Progenitor cell of endocrine pancreas (in vitro differentiated cells): ENCODE measurements around the gene CD3G. TPM values are rescaled to one million over a fixed set of nuclear protein-coding genes. Genes with fewer than 3 reads are reported as not detected.
A peak's percentile ranks its signal among the peaks of the same experiment; 100 is the strongest.

ENCODE experiments used
- DNase-seq: peaks from one replicate; pipeline ENCODE4 v3.0.0; 2021; ENCODE audit warnings: low spot score; ENCODE audit not compliant: unreplicated experiment
- H3K27ac Mint-ChIP-seq: 2 replicates; pipeline ENCODE4 v1.8.0; 2021; ENCODE audit warnings: mild to moderate bottlenecking, moderate library complexity, mixed read lengths
- H3K27me3 Mint-ChIP-seq: 2 replicates; pipeline ENCODE4 v1.8.0; 2021; ENCODE audit warnings: mixed read lengths
- H3K36me3 Mint-ChIP-seq: 2 replicates; pipeline ENCODE4 v1.8.0; 2022; ENCODE audit warnings: mixed read lengths; ENCODE audit not compliant: insufficient read depth
- H3K4me1 Mint-ChIP-seq: 2 replicates; pipeline ENCODE4 v1.8.0; 2021; ENCODE audit warnings: low read depth, mixed read lengths
- H3K4me3 Mint-ChIP-seq: 2 replicates; pipeline ENCODE4 v1.8.0; 2021; ENCODE audit warnings: low read depth, mild to moderate bottlenecking, moderate library complexity, mixed read lengths
- H3K9me3 Mint-ChIP-seq: 2 replicates; pipeline ENCODE4 v1.8.0; 2021; ENCODE audit warnings: low read depth, mixed read lengths
- CTCF ChIP-seq: fragments of 200-600 bp; sonication (generic); IDR thresholded peaks from one replicate; pipeline ENCODE4 v1.5.0; 2021; ENCODE audit warnings: antibody characterized with exemption, mild to moderate bottlenecking; ENCODE audit not compliant: unreplicated experiment
- total RNA-seq: library from RNA; stranded (reverse); gene quantifications from 2 replicates; pipeline ENCODE4 v1.2.1, GENCODE V29; 2021

Gene CD3G
- total RNA-seq, 1 donor from 2014 or later = not detected

GRCh38 chr11:118339281-118339961 is 4.7 kb upstream of the CD3G start:
- H3K27me3 Mint-ChIP-seq = peaks cover 6% of the 10 kb centered on the region
- no peaks in the 10 kb centered on the region for H3K9me3 Mint-ChIP-seq
- no peak for TF ChIP-seq CTCF
- no peak overlapping the region for H3K4me3 Mint-ChIP-seq
- peak overlapping the region; percentile 66 for H3K27ac Mint-ChIP-seq
- no peaks in the 10 kb centered on the region for H3K4me1 Mint-ChIP-seq
- DNase-seq = no peak
- no peaks in the 10 kb centered on the region for H3K36me3 Mint-ChIP-seq

GRCh38 chr11:118340449-118340848 is 3.7 kb upstream of the CD3G start:
- DNase-seq = no peak
- Mint-ChIP-seq H3K9me3 (no peaks in the 10 kb centered on the region), H3K4me1 (no peaks in the 10 kb centered on the region), H3K27ac (no peak overlapping the region), H3K27me3 (peaks cover 14% of the 10 kb centered on the region), H3K4me3 (no peak overlapping the region), H3K36me3 (no peaks in the 10 kb centered on the region)
- TF ChIP-seq CTCF = no peak

DNA sequence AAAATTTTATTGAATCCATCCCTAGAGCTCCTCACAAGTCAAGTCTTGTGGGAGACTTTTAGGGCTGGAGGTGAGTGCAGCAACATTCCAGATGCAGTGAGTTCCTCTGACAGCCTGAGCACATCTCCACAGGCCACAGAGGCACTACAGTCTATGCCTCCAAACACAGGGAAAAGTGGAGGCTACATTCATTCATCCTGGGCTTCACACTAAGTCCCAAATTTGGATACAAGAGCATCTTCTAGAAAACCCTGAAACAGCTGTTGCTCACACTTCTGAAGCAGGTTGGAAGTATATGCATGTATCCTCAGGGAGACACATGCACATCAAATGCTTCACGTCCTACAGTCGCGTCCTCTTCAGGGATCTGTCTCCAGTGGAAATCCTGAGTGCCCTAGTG is 2.9 kb upstream of the CD3G start:
- no peak for TF ChIP-seq CTCF
- Mint-ChIP-seq H3K27me3 (peaks cover 18% of the 10 kb centered on the region), H3K4me3 (no peak overlapping the region), H3K36me3 (no peaks in the 10 kb centered on the region), H3K4me1 (no peaks in the 10 kb centered on the region), H3K27ac (no peak overlapping the region), H3K9me3 (no peaks in the 10 kb centered on the region)
- no peak for DNase-seq

DNA sequence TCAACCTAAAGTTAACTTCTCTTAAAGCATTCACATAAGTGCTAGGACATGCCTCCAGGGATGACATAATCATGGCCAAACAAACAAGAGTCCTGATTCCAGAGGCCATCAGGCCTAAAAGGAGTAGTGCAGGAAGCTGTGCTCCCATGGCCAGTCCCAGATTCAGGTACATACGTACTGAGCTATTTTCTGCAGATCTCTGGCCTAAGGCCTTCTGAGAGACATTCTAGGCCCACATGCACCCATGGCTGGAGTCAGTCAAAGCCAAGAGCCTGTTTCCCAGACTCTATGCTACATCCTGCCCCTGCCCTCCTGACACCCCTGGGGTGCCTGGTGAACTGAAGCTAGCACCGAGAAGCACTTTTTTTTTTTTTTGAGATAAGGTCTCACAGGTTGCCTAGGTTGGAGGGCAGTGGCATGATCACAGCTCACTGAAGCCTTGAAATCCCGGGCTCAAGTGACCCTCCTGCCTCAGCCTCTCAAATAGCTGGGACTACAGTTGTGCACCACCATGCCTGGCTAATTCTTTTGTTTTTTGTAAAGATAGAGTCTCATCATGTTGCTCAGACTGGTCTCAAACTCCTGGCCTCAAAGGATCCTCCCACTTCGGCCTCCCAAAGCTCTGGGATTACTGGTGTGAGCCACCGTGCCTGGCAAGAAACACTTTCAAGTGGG is 2.2 kb upstream of the CD3G start:
- Mint-ChIP-seq H3K9me3 (no peaks in the 10 kb centered on the region), H3K4me1 (no peaks in the 10 kb centered on the region), H3K4me3 (no peak overlapping the region), H3K27ac (no peak overlapping the region), H3K36me3 (no peaks in the 10 kb centered on the region), H3K27me3 (peaks cover 21% of the 10 kb centered on the region)
- no peak for DNase-seq
- TF ChIP-seq CTCF = no peak

DNA sequence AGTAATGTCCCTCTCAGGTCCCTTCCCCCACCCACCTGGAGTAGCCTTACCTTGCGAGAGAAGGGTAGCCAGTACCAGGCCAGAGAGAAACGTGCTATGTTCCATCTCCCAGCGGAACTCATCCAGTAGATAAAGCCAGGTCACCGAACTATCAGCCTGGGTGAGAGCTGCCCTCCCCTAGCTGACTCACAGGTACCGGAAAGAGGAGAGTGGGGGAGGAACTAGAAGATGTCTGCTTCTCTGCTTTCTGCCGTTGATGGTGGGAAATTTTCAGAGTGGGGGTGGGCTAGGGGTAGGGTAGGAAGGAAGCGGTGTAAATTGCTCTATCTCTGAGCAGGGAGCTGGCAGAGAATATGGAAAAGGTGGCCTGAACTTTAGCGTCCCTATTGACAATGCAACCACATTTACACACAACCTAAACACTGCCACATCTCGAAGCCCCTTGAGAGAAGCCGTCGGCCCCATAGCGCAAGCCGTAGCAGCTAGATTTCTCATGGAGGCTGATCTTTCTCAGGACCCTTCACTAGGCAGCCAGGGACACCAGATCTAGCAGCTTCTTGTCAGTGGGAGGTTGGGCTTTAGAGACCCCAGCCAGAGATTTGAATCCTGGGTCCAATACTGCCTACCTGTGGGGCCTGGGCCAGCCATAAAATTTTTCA is 1.5 kb upstream of the CD3G start, which contains the start of gene CD3D:
TSS of gene CD3D (minus strand) at position 203 of the 659 bp plus-strand sequence. CDS start at position 105, 98 bp downstream.
- Mint-ChIP-seq H3K27me3 (peaks cover 23% of the 10 kb centered on the region), H3K4me3 (no peak within 1 kb of the TSS)

More for the DNA sequence above, 1.5 kb upstream of the CD3G start, which contains the start of gene CD3D:
- H3K9me3 Mint-ChIP-seq = no peaks in the 10 kb centered on the region
- H3K27ac Mint-ChIP-seq = no peak within 1 kb of the TSS
- TF ChIP-seq CTCF = no peak
- no peak for DNase-seq
- H3K4me1 Mint-ChIP-seq = no peaks in the 10 kb centered on the region
- H3K36me3 Mint-ChIP-seq = no peaks in the 10 kb centered on the region
